ENCODE data around the gene PAK2.

The PAK2 gene

DNA sequence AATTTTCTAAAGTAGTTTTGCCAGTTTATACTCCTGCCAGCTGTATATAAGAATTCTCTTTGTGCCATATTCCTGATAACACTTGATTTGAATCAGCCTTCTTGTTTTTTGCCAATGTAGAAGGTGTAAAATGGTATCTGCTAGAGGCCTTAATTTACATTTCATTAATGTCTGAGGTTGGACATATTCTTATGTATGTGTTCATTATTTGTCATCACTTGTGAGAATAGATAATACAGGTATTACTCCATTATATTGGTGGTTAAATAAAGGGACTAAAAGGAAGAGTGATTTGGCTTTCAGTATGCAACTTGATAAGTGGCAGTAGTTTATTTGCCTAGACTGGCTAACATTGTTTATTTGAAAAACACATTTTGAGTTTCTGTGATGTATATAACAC, 25.8 kb downstream of the PAK2 start:
- Histone ChIP-seq H3K4me1 (ENCODE audit: control insufficient read depth, insufficient read depth, low read length, poor library complexity, severe bottlenecking) (no peaks in the 10 kb centered on the region), H3K4me3 (ENCODE audit: extremely low read depth, insufficient read depth, low read length, poor library complexity, severe bottlenecking) (no peak overlapping the region), H3K36me3 (ENCODE audit: control insufficient read depth, insufficient read depth, low read length) (peaks cover 61% of the 10 kb centered on the region), H3K27ac (ENCODE audit: low read depth, low read length, severe bottlenecking) (no peak overlapping the region), H3K9me3 (ENCODE audit: control insufficient read depth, low read length) (peaks cover 8% of the 10 kb centered on the region)

- Histone ChIP-seq H3K36me3 (ENCODE audit: control insufficient read depth, insufficient read depth, low read length) (peaks cover 33% of the 10 kb centered on the region), H3K27ac (ENCODE audit: low read depth, low read length, severe bottlenecking) (no peak overlapping the region), H3K4me3 (ENCODE audit: extremely low read depth, insufficient read depth, low read length, poor library complexity, severe bottlenecking) (no peak overlapping the region), H3K9me3 (ENCODE audit: control insufficient read depth, low read length) (no peaks in the 10 kb centered on the region), H3K4me1 (ENCODE audit: control insufficient read depth, insufficient read depth, low read length, poor library complexity, severe bottlenecking) (peaks cover 14% of the 10 kb centered on the region)
- WGBS, 2 experiments (ENCODE audit: insufficient coverage in 2 of 2), result no CpG with 5 or more reads among the region's 1 CpG
Observed at GRCh38 chr3:196771067-196771466, 31.4 kb downstream of the PAK2 start.

GRCh38 chr3:196772102-196772501, 32.4 kb downstream of the PAK2 start:
- Histone ChIP-seq H3K4me1 (ENCODE audit: control insufficient read depth, insufficient read depth, low read length, poor library complexity, severe bottlenecking) (peaks cover 14% of the 10 kb centered on the region), H3K36me3 (ENCODE audit: control insufficient read depth, insufficient read depth, low read length) (peaks cover 31% of the 10 kb centered on the region), H3K27ac (ENCODE audit: low read depth, low read length, severe bottlenecking) (no peak overlapping the region), H3K4me3 (ENCODE audit: extremely low read depth, insufficient read depth, low read length, poor library complexity, severe bottlenecking) (no peak overlapping the region), H3K9me3 (ENCODE audit: control insufficient read depth, low read length) (no peaks in the 10 kb centered on the region)
- 92 to 94% methylated on average over 2 to 4 of the region's 4 CpGs for WGBS, 2 experiments (ENCODE audit: insufficient coverage in 2 of 2)

- no peaks in the 10 kb centered on the region for H3K9me3 ChIP-seq (ENCODE audit: control insufficient read depth, low read length)
- WGBS, 2 experiments (ENCODE audit: insufficient coverage in 2 of 2), result 95% methylated on average over 4 of the region's 6 CpGs; no CpG with 5 or more reads in 1 of the 2 experiments
Observed at GRCh38 chr3:196772897-196773296, 33.2 kb downstream of the PAK2 start.

GRCh38 chr3:196774191-196774820, 34.6 kb downstream of the PAK2 start:
- Histone ChIP-seq H3K9me3 (ENCODE audit: control insufficient read depth, low read length) (no peaks in the 10 kb centered on the region), H3K4me1 (ENCODE audit: control insufficient read depth, insufficient read depth, low read length, poor library complexity, severe bottlenecking) (peaks cover 29% of the 10 kb centered on the region), H3K4me3 (ENCODE audit: extremely low read depth, insufficient read depth, low read length, poor library complexity, severe bottlenecking) (no peak overlapping the region), H3K27ac (ENCODE audit: low read depth, low read length, severe bottlenecking) (no peak overlapping the region), H3K36me3 (ENCODE audit: control insufficient read depth, insufficient read depth, low read length) (peaks cover 29% of the 10 kb centered on the region)
- WGBS, 2 experiments (ENCODE audit: insufficient coverage in 2 of 2), result 86 to 97% methylated on average over 2 to 4 of the region's 5 CpGs

More at GRCh38 chr3:196772897-196773296, 33.2 kb downstream of the PAK2 start:
- Histone ChIP-seq H3K4me1 (ENCODE audit: control insufficient read depth, insufficient read depth, low read length, poor library complexity, severe bottlenecking) (peaks cover 20% of the 10 kb centered on the region), H3K36me3 (ENCODE audit: control insufficient read depth, insufficient read depth, low read length) (peaks cover 31% of the 10 kb centered on the region), H3K27ac (ENCODE audit: low read depth, low read length, severe bottlenecking) (no peak overlapping the region), H3K4me3 (ENCODE audit: extremely low read depth, insufficient read depth, low read length, poor library complexity, severe bottlenecking) (no peak overlapping the region)

GRCh38 chr3:196774848-196775422, 35.3 kb downstream of the PAK2 start:
- H3K36me3 ChIP-seq (ENCODE audit: control insufficient read depth, insufficient read depth, low read length), result peaks cover 31% of the 10 kb centered on the region
- 88% methylated on average over 4 of the region's 6 CpGs; no CpG with 5 or more reads in 1 of the 2 experiments for WGBS, 2 experiments (ENCODE audit: insufficient coverage in 2 of 2)
- H3K4me3 ChIP-seq (ENCODE audit: extremely low read depth, insufficient read depth, low read length, poor library complexity, severe bottlenecking), result no peak overlapping the region
- H3K9me3 ChIP-seq (ENCODE audit: control insufficient read depth, low read length), result peaks cover 5% of the 10 kb centered on the region
- H3K27ac ChIP-seq (ENCODE audit: low read depth, low read length, severe bottlenecking), result no peak overlapping the region
- H3K4me1 ChIP-seq (ENCODE audit: control insufficient read depth, insufficient read depth, low read length, poor library complexity, severe bottlenecking), result peaks cover 29% of the 10 kb centered on the region

DNA sequence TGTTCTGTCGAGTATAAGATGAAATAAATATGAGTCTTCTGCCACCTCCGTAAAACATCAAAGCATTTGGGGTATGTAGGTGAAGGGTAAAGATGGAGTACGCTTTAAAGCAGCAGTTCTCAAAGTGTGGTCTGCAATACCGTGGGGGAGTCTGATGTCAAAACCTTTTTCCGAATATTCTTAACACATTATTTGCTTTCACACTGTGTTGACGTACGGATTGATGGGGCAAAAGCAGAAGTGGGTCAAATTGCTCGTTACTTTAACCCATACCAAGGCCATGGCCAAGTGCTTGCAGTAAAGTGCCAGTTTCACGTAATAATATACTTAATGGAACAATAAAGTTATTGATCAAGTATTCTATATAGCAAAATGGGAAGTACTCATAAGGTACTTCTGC, 36.3 kb downstream of the PAK2 start:
- 100% methylated on average over 4 of the region's 9 CpGs for WGBS, 2 experiments (ENCODE audit: insufficient coverage in 2 of 2)
- no peak overlapping the region for H3K27ac ChIP-seq (ENCODE audit: low read depth, low read length, severe bottlenecking)
- H3K4me1 ChIP-seq (ENCODE audit: control insufficient read depth, insufficient read depth, low read length, poor library complexity, severe bottlenecking), result peaks cover 29% of the 10 kb centered on the region
- H3K36me3 ChIP-seq (ENCODE audit: control insufficient read depth, insufficient read depth, low read length), result peaks cover 35% of the 10 kb centered on the region
- H3K4me3 ChIP-seq (ENCODE audit: extremely low read depth, insufficient read depth, low read length, poor library complexity, severe bottlenecking), result no peak overlapping the region
- peaks cover 11% of the 10 kb centered on the region for H3K9me3 ChIP-seq (ENCODE audit: control insufficient read depth, low read length)

GRCh38 chr3:196777836-196778235, 38.2 kb downstream of the PAK2 start:
- WGBS, 2 experiments (ENCODE audit: insufficient coverage in 2 of 2), result 97% methylated on average over 3 to 4 of the region's 8 CpGs

DNA sequence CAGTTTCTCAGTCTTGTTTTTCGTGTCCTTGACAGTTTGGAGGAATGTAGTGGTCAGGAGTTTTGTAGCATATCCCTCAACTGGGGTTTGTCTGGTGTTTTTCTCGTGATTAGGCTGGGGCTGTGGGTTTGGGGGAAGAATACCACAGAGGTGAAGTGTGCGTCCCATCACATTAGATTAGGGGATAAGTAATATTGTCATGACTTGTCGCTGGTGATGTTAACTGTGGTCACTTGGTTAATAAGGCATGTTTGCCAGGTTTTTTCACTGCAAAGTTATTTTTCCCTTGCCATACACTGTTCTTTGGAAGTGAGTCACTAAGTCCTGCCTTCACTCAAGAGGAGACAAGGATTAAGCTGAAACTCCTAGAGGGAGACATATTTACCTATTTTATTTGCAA, 39.1 kb downstream of the PAK2 start:
- 90 to 94% methylated on average over 2 to 4 of the region's 4 CpGs for WGBS, 2 experiments (ENCODE audit: insufficient coverage in 2 of 2)
- Histone ChIP-seq H3K4me3 (ENCODE audit: extremely low read depth, insufficient read depth, low read length, poor library complexity, severe bottlenecking) (no peak overlapping the region), H3K27ac (ENCODE audit: low read depth, low read length, severe bottlenecking) (peak overlapping the region; percentile 91), H3K4me1 (ENCODE audit: control insufficient read depth, insufficient read depth, low read length, poor library complexity, severe bottlenecking) (peaks cover 14% of the 10 kb centered on the region), H3K9me3 (ENCODE audit: control insufficient read depth, low read length) (peaks cover 16% of the 10 kb centered on the region), H3K36me3 (ENCODE audit: control insufficient read depth, insufficient read depth, low read length) (peaks cover 61% of the 10 kb centered on the region)

More at GRCh38 chr3:196777836-196778235, 38.2 kb downstream of the PAK2 start:
- Histone ChIP-seq H3K27ac (ENCODE audit: low read depth, low read length, severe bottlenecking) (peak overlapping the region; percentile 91), H3K4me1 (ENCODE audit: control insufficient read depth, insufficient read depth, low read length, poor library complexity, severe bottlenecking) (peaks cover 20% of the 10 kb centered on the region), H3K4me3 (ENCODE audit: extremely low read depth, insufficient read depth, low read length, poor library complexity, severe bottlenecking) (no peak overlapping the region), H3K9me3 (ENCODE audit: control insufficient read depth, low read length) (peaks cover 16% of the 10 kb centered on the region), H3K36me3 (ENCODE audit: control insufficient read depth, insufficient read depth, low read length) (peaks cover 52% of the 10 kb centered on the region)

GRCh38 chr3:196782511-196782910, 42.9 kb downstream of the PAK2 start:
- Histone ChIP-seq H3K36me3 (ENCODE audit: control insufficient read depth, insufficient read depth, low read length) (peaks cover 67% of the 10 kb centered on the region), H3K4me3 (ENCODE audit: extremely low read depth, insufficient read depth, low read length, poor library complexity, severe bottlenecking) (no peak overlapping the region), H3K27ac (ENCODE audit: low read depth, low read length, severe bottlenecking) (no peak overlapping the region), H3K4me1 (ENCODE audit: control insufficient read depth, insufficient read depth, low read length, poor library complexity, severe bottlenecking) (peaks cover 18% of the 10 kb centered on the region), H3K9me3 (ENCODE audit: control insufficient read depth, low read length) (peaks cover 20% of the 10 kb centered on the region)
- 100% methylated on average over 2 of the region's 4 CpGs for WGBS, 2 experiments (ENCODE audit: insufficient coverage in 2 of 2)

GRCh38 chr3:196788528-196788927, 48.9 kb downstream of the PAK2 start:
- peaks cover 47% of the 10 kb centered on the region for H3K36me3 ChIP-seq (ENCODE audit: control insufficient read depth, insufficient read depth, low read length)

More at GRCh38 chr3:196788528-196788927, 48.9 kb downstream of the PAK2 start:
- Histone ChIP-seq H3K27ac (ENCODE audit: low read depth, low read length, severe bottlenecking) (no peak overlapping the region), H3K4me1 (ENCODE audit: control insufficient read depth, insufficient read depth, low read length, poor library complexity, severe bottlenecking) (peaks cover 30% of the 10 kb centered on the region), H3K4me3 (ENCODE audit: extremely low read depth, insufficient read depth, low read length, poor library complexity, severe bottlenecking) (no peak overlapping the region), H3K9me3 (ENCODE audit: control insufficient read depth, low read length) (peaks cover 5% of the 10 kb centered on the region)
- 86 to 88% methylated on average over 4 to 5 of the region's 5 CpGs for WGBS, 2 experiments (ENCODE audit: insufficient coverage in 2 of 2)

Data from mesodermal cell (in vitro differentiated cells).